ENCODE measurements around the gene WDR82.

WDR82 gene

DNA sequence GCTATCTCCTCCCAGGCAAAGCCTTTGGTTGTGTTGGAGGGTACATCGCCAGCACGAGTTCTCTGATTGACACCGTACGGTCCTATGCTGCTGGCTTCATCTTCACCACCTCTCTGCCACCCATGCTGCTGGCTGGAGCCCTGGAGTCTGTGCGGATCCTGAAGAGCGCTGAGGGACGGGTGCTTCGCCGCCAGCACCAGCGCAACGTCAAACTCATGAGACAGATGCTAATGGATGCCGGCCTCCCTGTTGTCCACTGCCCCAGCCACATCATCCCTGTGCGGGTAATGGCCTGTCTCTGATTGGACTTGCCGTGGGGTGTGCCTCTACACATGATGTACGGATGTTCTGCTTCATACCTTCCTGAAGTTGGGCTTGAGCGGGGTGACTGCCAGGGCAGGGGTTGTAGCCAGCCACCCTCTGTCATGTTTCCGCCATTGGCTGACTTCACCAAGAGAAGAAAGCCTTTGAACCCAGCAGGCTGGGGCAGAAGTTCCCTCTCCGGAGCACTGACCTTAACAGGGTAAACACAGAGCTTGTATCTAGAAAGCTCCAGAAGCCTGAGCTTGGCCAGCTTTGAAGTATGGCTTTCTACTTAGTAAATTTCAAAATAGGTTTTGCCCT is 67.1 kb downstream of the WDR82 start:
- no peak overlapping the region for H3K4me3 Mint-ChIP-seq
- peaks cover under 1% of the 10 kb centered on the region for H3K4me1 Mint-ChIP-seq
- no peaks in the 10 kb centered on the region for H3K27me3 Mint-ChIP-seq (ENCODE audit: low read depth)
- H3K9me3 Mint-ChIP-seq = no peaks in the 10 kb centered on the region
- TF ChIP-seq, protein P1, sequence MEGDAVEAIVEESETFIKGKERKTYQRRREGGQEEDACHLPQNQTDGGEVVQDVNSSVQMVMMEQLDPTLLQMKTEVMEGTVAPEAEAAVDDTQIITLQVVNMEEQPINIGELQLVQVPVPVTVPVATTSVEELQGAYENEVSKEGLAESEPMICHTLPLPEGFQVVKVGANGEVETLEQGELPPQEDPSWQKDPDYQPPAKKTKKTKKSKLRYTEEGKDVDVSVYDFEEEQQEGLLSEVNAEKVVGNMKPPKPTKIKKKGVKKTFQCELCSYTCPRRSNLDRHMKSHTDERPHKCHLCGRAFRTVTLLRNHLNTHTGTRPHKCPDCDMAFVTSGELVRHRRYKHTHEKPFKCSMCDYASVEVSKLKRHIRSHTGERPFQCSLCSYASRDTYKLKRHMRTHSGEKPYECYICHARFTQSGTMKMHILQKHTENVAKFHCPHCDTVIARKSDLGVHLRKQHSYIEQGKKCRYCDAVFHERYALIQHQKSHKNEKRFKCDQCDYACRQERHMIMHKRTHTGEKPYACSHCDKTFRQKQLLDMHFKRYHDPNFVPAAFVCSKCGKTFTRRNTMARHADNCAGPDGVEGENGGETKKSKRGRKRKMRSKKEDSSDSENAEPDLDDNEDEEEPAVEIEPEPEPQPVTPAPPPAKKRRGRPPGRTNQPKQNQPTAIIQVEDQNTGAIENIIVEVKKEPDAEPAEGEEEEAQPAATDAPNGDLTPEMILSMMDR (IDR thresholded peaks at IDR 0.05; ENCODE audit: unreplicated experiment in 3 of 3) = no peak
- peaks cover 83% of the 10 kb centered on the region for H3K36me3 Mint-ChIP-seq (ENCODE audit: low read depth)
- no peak overlapping the region for H3K27ac Mint-ChIP-seq

DNA sequence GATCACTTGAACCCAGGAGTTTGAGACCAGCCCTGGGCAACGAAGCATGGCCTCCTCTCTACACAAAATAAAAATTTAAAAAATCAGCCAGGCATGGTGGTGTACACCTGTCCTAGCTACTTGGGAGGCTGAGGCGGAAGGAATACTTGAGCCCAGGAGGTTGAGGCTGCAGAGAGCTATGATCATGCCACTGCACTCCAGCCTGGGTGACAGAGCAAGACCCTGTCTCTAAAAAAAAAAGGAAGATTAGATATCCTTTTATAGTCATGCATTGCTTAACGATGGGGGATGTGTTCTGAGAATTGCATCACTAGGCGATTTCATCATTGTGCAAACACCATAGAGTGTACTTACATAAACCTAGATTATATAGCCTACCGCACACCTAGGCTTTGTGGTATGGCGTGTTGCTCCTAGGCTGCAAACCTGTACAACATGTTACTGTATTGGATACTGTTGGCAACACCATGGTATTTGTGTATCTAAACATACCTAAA is 67.9 kb downstream of the WDR82 start:
- peaks cover 88% of the 10 kb centered on the region for H3K36me3 Mint-ChIP-seq (ENCODE audit: low read depth)
- H3K4me3 Mint-ChIP-seq = no peak overlapping the region
- no peaks in the 10 kb centered on the region for H3K27me3 Mint-ChIP-seq (ENCODE audit: low read depth)
- H3K9me3 Mint-ChIP-seq = no peaks in the 10 kb centered on the region
- TF ChIP-seq, protein P1 (IDR thresholded peaks at IDR 0.05; ENCODE audit: unreplicated experiment in 3 of 3) = no peak
- H3K27ac Mint-ChIP-seq = no peak overlapping the region
- H3K4me1 Mint-ChIP-seq = no peaks in the 10 kb centered on the region

DNA sequence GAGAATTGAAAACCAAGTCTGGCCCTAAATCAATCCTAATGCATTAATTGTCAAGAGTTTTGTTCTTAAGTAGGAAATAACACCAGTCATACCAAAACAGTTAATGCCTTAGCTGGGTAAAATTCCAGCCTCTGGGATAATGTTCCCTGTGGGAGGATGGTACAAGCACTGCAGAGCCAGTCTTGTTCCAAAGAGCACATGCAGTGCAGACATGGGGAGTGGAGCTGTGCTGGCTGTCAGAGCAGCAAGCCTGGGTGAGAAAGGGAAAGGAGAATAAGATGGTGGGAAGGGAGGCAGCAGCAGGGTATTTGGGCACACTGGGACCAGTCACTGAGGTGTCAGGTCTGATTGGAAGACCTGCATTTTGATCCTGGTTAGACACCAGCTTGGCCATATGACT is 68.4 kb downstream of the WDR82 start:
- Mint-ChIP-seq H3K4me1 (no peaks in the 10 kb centered on the region), H3K27me3 (ENCODE audit: low read depth) (no peaks in the 10 kb centered on the region), H3K9me3 (no peaks in the 10 kb centered on the region), H3K4me3 (no peak overlapping the region), H3K36me3 (ENCODE audit: low read depth) (peaks cover 88% of the 10 kb centered on the region), H3K27ac (no peak overlapping the region)
- TF ChIP-seq, protein P1 (IDR thresholded peaks at IDR 0.05; ENCODE audit: unreplicated experiment in 3 of 3) = no peak

DNA sequence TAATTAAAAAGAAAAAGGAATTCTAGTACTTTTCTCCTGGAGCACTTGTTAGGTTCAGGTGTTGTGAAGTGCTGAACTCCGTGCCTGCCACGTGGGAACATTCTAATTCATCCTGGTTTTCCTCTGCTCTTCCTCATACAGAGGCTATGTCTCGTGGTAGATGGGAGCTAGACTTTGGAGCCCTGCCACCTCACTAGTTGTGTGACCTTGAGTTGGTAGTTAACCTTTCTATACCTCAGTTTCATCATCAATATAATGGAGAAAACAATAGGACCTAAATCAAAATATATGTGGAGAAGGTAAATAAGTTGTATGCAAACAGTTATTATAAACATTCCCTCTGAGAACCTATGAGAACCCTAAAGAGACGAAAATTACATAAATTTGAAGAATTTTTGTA is 69.9 kb downstream of the WDR82 start:
- TF ChIP-seq, protein P1 (IDR thresholded peaks at IDR 0.05; ENCODE audit: unreplicated experiment in 3 of 3) = no peak
- Mint-ChIP-seq H3K27me3 (ENCODE audit: low read depth) (no peaks in the 10 kb centered on the region), H3K27ac (no peak overlapping the region), H3K4me1 (no peaks in the 10 kb centered on the region), H3K36me3 (ENCODE audit: low read depth) (peaks cover 89% of the 10 kb centered on the region), H3K4me3 (no peak overlapping the region), H3K9me3 (no peaks in the 10 kb centered on the region)

DNA sequence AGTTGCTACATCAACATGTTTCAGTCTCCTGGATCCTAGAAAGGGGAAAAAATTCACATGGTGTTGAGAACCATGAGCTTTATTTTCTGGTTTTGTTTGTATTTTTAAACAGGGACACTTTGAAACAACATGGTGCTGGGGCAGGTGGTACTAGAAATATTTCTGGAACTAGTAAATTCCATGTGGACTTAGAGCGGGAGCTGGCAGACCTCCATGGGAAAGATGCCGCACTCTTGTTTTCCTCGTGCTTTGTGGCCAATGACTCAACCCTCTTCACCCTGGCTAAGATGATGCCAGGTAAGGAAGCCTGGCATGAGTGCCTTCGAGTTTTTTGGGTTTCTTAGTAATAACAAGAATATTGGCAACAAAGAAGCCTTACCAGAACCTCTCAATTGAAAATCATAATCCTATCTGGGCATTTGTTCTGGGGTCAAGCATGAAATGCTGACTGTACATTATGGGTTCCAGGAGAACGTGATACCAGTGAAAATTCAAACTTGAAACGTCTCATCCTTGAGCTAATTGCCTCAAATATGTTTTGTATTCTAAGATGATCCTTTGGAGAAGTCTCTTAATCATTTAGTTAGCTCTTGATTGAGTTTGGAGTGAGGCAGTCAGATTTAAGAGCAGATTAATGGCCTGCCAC is 72.6 kb downstream of the WDR82 start:
- Mint-ChIP-seq H3K4me1 (peaks cover 8% of the 10 kb centered on the region), H3K27me3 (ENCODE audit: low read depth) (peaks cover 3% of the 10 kb centered on the region), H3K27ac (no peak overlapping the region), H3K4me3 (no peak overlapping the region), H3K36me3 (ENCODE audit: low read depth) (peaks cover 89% of the 10 kb centered on the region), H3K9me3 (no peaks in the 10 kb centered on the region)
- TF ChIP-seq, protein P1 (IDR thresholded peaks at IDR 0.05; ENCODE audit: unreplicated experiment in 3 of 3) = no peak

Data from nephron (organoid).